OCI-LY3 (cell line): ENCODE data around the gene STMP1.

Source experiments
- H2AFZ ChIP-seq: fragments of 200-600, 300-600 bp; shearing (Covaris generic); 2 replicates; pipeline ENCODE4 v1.6.0; 2014; ENCODE audit warnings: antibody characterized with exemption, low read depth, low read length
- H3K27ac ChIP-seq: fragments of 200-600, 300-600 bp; sonication (generic); 2 replicates; pipeline ENCODE4 v1.5.1; 2014; ENCODE audit warnings: mild to moderate bottlenecking, low read length, moderate library complexity, mixed read lengths
- H3K27me3 ChIP-seq: fragments of 200-600, 300-600 bp; sonication (generic); 2 replicates; pipeline ENCODE4 v1.6.1; 2014; ENCODE audit warnings: low read depth, low read length, mixed read lengths
- H3K36me3 ChIP-seq: fragments of 200-600, 300-600 bp; sonication (generic); replicated peaks from 2 replicates; pipeline ENCODE3; 2014; ENCODE audit warnings: low read depth, low read length, mixed read lengths
- H3K4me1 ChIP-seq: fragments of 300-600, 200-600 bp; sonication (generic); 2 replicates; pipeline ENCODE4 v1.6.1; 2014; ENCODE audit warnings: low read length, mixed read lengths
- H3K4me2 ChIP-seq: fragments of 200-600, 300-600 bp; sonication (generic); 2 replicates; pipeline ENCODE4 v1.6.1; 2014; ENCODE audit warnings: low read length, mixed read lengths
- H3K4me3 ChIP-seq: fragments of 300-600, 200-600 bp; sonication (generic); 2 replicates; pipeline ENCODE4 v1.5.1; 2014; ENCODE audit warnings: antibody characterized with exemption, mild to moderate bottlenecking, low read length, moderate library complexity
- H3K79me2 ChIP-seq: fragments of 300-600, 200-600 bp; shearing (Covaris generic); 2 replicates; pipeline ENCODE4 v1.6.1; 2014; ENCODE audit warnings: mild to moderate bottlenecking, low read length, mixed read lengths
- H3K9ac ChIP-seq: fragments of 300-600, 200-600 bp; shearing (Covaris generic); 2 replicates; pipeline ENCODE4 v1.6.0; 2014; ENCODE audit warnings: mild to moderate bottlenecking, low read length, moderate library complexity
- H3K9me3 ChIP-seq: fragments of 200-600, 300-600 bp; shearing (Covaris generic); 2 replicates; pipeline ENCODE4 v1.6.1; 2014; ENCODE audit warnings: low read length, mixed read lengths; ENCODE audit not compliant: insufficient read depth
- H4K20me1 ChIP-seq: fragments of 200-600, 300-600 bp; sonication (generic); 2 replicates; pipeline ENCODE4 v1.6.1; 2016; ENCODE audit warnings: low read length, mixed read lengths; ENCODE audit not compliant: insufficient read depth
- EZH2phosphoT487 ChIP-seq: fragments of 200-600 bp; shearing (Covaris generic); IDR thresholded peaks from 2 replicates; pipeline ENCODE4 v1.6.1; 2018; ENCODE audit warnings: antibody characterized with exemption, mixed run types, low read depth
- TF ChIP-seq, protein P1 (sequence below): fragments of 200-600, 300-600 bp; sonication (generic); IDR thresholded peaks from 2 replicates; pipeline ENCODE4 v1.5.1; 2014; ENCODE audit warnings: antibody characterized with exemption, low read length, low read depth

Gene STMP1

DNA sequence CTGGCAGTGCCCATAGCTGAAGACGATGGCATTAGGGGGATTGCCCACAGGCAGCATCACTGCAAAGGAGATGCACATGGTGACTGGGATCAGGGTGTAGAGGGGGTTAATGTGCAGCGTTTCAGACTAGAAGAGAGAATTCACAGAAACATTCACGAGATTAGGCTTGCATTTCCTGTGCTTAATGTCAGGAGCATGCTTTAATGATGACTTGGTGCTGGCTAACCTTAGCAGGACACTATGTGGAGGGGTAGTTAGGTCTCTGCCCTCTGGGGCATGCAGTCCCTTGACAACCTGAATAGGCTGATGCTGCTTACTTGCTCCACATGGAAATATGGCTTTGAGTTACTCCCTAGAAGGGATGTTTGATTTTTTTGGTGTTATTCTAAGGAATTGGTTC, 21.8 kb downstream of the STMP1 start:
- H3K79me2 ChIP-seq: no peaks in the 10 kb centered on the region
- H2AFZ ChIP-seq: no peak overlapping the region
- no peaks in the 10 kb centered on the region for H4K20me1 ChIP-seq
- no peak overlapping the region for H3K4me3 ChIP-seq
- no peak overlapping the region for H3K4me2 ChIP-seq
- H3K27me3 ChIP-seq: no peaks in the 10 kb centered on the region
- H3K4me1 ChIP-seq: peaks cover 8% of the 10 kb centered on the region
- no peak overlapping the region for H3K27ac ChIP-seq
- TF ChIP-seq, protein P1, sequence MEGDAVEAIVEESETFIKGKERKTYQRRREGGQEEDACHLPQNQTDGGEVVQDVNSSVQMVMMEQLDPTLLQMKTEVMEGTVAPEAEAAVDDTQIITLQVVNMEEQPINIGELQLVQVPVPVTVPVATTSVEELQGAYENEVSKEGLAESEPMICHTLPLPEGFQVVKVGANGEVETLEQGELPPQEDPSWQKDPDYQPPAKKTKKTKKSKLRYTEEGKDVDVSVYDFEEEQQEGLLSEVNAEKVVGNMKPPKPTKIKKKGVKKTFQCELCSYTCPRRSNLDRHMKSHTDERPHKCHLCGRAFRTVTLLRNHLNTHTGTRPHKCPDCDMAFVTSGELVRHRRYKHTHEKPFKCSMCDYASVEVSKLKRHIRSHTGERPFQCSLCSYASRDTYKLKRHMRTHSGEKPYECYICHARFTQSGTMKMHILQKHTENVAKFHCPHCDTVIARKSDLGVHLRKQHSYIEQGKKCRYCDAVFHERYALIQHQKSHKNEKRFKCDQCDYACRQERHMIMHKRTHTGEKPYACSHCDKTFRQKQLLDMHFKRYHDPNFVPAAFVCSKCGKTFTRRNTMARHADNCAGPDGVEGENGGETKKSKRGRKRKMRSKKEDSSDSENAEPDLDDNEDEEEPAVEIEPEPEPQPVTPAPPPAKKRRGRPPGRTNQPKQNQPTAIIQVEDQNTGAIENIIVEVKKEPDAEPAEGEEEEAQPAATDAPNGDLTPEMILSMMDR: no peak
- no peak for TF ChIP-seq EZH2phosphoT487
- no peaks in the 10 kb centered on the region for H3K36me3 ChIP-seq
- no peak overlapping the region for H3K9ac ChIP-seq
- no peaks in the 10 kb centered on the region for H3K9me3 ChIP-seq

DNA sequence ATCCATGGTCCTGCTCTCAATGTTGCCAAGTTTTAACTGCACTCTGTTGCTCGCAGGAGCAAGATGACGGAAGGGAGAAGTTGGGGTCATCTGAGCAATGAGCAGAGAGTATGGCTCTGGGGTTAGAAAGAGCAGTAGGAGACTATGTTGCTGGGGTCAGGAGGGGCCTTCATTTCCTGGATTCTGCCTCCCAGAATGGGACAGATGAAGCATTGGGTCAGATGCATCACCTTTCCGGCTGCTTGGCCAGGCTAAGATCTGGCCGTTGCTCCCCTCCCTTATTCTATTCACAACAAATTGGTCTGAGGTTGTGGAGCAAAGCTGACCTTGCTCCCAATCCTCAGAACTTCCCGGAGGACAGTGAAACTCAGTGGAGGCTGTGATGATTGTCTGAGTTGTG, 22.4 kb downstream of the STMP1 start:
- Histone ChIP-seq H3K4me2 (no peak overlapping the region), H3K27ac (no peak overlapping the region)

DNA sequence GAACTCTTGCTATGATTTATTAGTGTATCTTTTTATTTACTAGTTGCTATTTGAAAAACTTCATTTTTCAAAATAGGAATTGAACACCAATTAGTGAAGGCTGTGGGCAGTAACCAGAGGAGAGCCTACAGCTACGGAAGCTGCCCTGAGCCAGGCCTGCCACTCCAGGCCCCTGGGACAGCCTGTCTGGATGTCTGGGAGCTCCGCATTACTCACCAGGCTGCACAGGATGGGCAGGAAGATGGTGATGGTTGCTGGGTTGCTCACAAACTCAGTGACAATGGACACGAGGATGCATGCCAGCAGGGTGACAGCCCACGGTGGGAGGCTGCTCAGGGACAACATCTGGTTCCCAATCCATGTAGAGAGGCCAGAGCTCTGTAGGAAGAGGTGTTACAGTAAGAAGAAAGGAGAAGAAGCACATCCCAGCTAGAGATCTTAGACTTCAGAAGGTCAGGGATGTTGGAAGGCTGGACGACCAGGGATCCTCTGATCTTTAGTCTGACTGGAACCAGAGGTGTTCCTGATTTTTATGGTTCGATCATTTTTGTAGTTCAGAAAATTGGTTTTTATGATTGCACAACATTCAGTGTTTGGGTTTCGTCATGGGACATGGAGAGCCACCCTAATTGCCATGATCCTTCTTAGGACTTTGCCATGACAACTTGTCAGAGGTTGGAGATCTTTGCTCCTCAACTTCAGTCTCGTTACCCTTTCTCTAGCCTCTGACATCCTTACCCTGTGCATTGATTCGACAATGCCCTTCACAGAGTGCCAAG, 23.2 kb downstream of the STMP1 start:
- no peak overlapping the region for H3K4me3 ChIP-seq
- H3K4me1 ChIP-seq: peaks cover 8% of the 10 kb centered on the region
- no peaks in the 10 kb centered on the region for H3K36me3 ChIP-seq
- TF ChIP-seq, protein P1: no peak
- TF ChIP-seq EZH2phosphoT487: no peak
- no peaks in the 10 kb centered on the region for H3K79me2 ChIP-seq
- H3K9me3 ChIP-seq: no peaks in the 10 kb centered on the region
- H3K27me3 ChIP-seq: no peaks in the 10 kb centered on the region
- no peaks in the 10 kb centered on the region for H4K20me1 ChIP-seq
- H2AFZ ChIP-seq: no peak overlapping the region
- no peak overlapping the region for H3K27ac ChIP-seq
- no peak overlapping the region for H3K4me2 ChIP-seq
- H3K9ac ChIP-seq: no peak overlapping the region

More for the DNA sequence above, 22.4 kb downstream of the STMP1 start:
- no peak overlapping the region for H3K9ac ChIP-seq
- H4K20me1 ChIP-seq: no peaks in the 10 kb centered on the region
- TF ChIP-seq, protein P1: no peak
- no peak for TF ChIP-seq EZH2phosphoT487
- no peak overlapping the region for H2AFZ ChIP-seq
- H3K9me3 ChIP-seq: no peaks in the 10 kb centered on the region
- no peak overlapping the region for H3K4me3 ChIP-seq
- no peaks in the 10 kb centered on the region for H3K79me2 ChIP-seq
- no peaks in the 10 kb centered on the region for H3K27me3 ChIP-seq
- peaks cover 8% of the 10 kb centered on the region for H3K4me1 ChIP-seq
- H3K36me3 ChIP-seq: no peaks in the 10 kb centered on the region

DNA sequence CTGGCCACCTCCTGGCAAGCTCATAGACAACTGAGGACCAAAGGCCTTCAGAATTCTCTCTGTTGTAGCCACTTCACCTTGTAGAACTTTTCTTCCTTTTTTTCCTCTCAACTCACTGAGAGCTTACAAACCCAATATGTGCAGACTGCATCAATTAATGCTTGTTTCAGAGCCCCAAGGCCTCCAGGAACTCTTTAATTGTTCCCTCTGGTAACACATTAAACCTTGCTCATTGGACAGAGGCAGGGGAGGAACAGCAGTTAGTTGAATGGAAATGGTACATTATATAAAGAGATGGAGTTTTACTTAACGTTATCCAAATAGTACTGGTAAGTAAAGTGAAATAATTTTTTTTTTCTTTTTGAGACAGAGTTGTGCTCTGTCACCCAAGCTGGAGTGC, 25.2 kb downstream of the STMP1 start:
- H4K20me1 ChIP-seq: no peaks in the 10 kb centered on the region
- H3K27me3 ChIP-seq: no peaks in the 10 kb centered on the region
- no peak overlapping the region for H2AFZ ChIP-seq
- H3K9me3 ChIP-seq: no peaks in the 10 kb centered on the region
- H3K36me3 ChIP-seq: no peaks in the 10 kb centered on the region
- H3K4me3 ChIP-seq: no peak overlapping the region
- no peaks in the 10 kb centered on the region for H3K79me2 ChIP-seq
- no peak overlapping the region for H3K4me2 ChIP-seq
- H3K9ac ChIP-seq: no peak overlapping the region
- H3K4me1 ChIP-seq: no peaks in the 10 kb centered on the region
- TF ChIP-seq EZH2phosphoT487: no peak
- TF ChIP-seq, protein P1: no peak
- H3K27ac ChIP-seq: no peak overlapping the region
